ENCODE data around the gene PPIL6.

- TF ChIP-seq HMGXB4 (CRISPR knock-in tag; IDR thresholded peaks at IDR 0.05) = no peak
- TF ChIP-seq CTCF (IDR thresholded peaks at IDR 0.05) = no peak
- no peak for TF ChIP-seq ESRRA (CRISPR knock-in tag; IDR thresholded peaks at IDR 0.05; ENCODE audit: borderline replicate concordance)
- TF ChIP-seq NR2C2 (CRISPR knock-in tag; IDR thresholded peaks at IDR 0.05) = no peak
- TF ChIP-seq ZNF317 (CRISPR knock-in tag; IDR thresholded peaks at IDR 0.05; ENCODE audit: borderline replicate concordance, low read depth) = no peak
- TF ChIP-seq ATF2 (CRISPR knock-in tag; IDR thresholded peaks at IDR 0.05; ENCODE audit: borderline replicate concordance, low read depth) = no peak
- no peak for TF ChIP-seq MAX (CRISPR knock-in tag; IDR thresholded peaks at IDR 0.05)
- no peak for TF ChIP-seq CREB1 (CRISPR knock-in tag; IDR thresholded peaks at IDR 0.05)
- TF ChIP-seq FOXJ3 (CRISPR knock-in tag; IDR thresholded peaks at IDR 0.05; ENCODE audit: borderline replicate concordance) = no peak
- TF ChIP-seq ZBTB21 (CRISPR knock-in tag; IDR thresholded peaks at IDR 0.05; ENCODE audit: borderline replicate concordance) = no peak
- TF ChIP-seq AR (CRISPR knock-in tag; IDR thresholded peaks at IDR 0.05) = no peak
Measured at GRCh38 chr6:109360281-109360680, 80.1 kb downstream of the PPIL6 start.
